Chondrocyte (in vitro differentiated cells): ENCODE results near the gene CRYBA1. TPM values are rescaled to one million over a fixed set of nuclear protein-coding genes. Genes with fewer than 3 reads are reported as not detected.

Experiments
- DNase-seq: peaks from one replicate; pipeline ENCODE4 v3.0.0; 2021; ENCODE audit warnings: mixed read lengths, low spot score
- H3K27ac Mint-ChIP-seq: one replicate; pipeline ENCODE4 v1.8.0; 2021; ENCODE audit warnings: mild to moderate bottlenecking, moderate library complexity, mixed read lengths; ENCODE audit not compliant: unreplicated experiment
- H3K27me3 Mint-ChIP-seq: 2 replicates; pipeline ENCODE4 v1.8.0; 2021; ENCODE audit warnings: low read depth, mixed read lengths
- H3K36me3 Mint-ChIP-seq: 2 replicates; pipeline ENCODE4 v1.8.0; 2021; ENCODE audit warnings: low read depth, mixed read lengths
- H3K4me1 Mint-ChIP-seq: 2 replicates; pipeline ENCODE4 v1.8.0; 2021; ENCODE audit warnings: low read depth, mild to moderate bottlenecking, mixed read lengths
- H3K4me3 Mint-ChIP-seq: one replicate; pipeline ENCODE4 v1.8.0; 2021; ENCODE audit warnings: mild to moderate bottlenecking, moderate library complexity, mixed read lengths; ENCODE audit not compliant: unreplicated experiment
- H3K9me3 Mint-ChIP-seq: 2 replicates; pipeline ENCODE4 v1.8.0; 2021; ENCODE audit warnings: low read depth, mixed read lengths
- total RNA-seq: library from RNA; stranded (reverse); gene quantifications from 3 replicates; pipeline ENCODE4 v1.2.1, GENCODE V29; 2021
- TF ChIP-seq, protein P1 (sequence below): fragments of 200-600 bp; sonication (generic); IDR thresholded peaks from 2 replicates; pipeline ENCODE4 v1.5.0; 2021; ENCODE audit warnings: antibody characterized with exemption, mild to moderate bottlenecking, moderate library complexity

The CRYBA1 gene
- total RNA-seq, 1 donor from 2014 or later = not detected

GRCh38 chr17:29295420-29295819, 48.8 kb downstream of the CRYBA1 start:
- Mint-ChIP-seq H3K27ac (no peak overlapping the region), H3K27me3 (no peaks in the 10 kb centered on the region), H3K4me3 (no peak overlapping the region), H3K4me1 (peaks cover 25% of the 10 kb centered on the region), H3K36me3 (peaks cover 2% of the 10 kb centered on the region), H3K9me3 (no peaks in the 10 kb centered on the region)
- TF ChIP-seq, protein P1, sequence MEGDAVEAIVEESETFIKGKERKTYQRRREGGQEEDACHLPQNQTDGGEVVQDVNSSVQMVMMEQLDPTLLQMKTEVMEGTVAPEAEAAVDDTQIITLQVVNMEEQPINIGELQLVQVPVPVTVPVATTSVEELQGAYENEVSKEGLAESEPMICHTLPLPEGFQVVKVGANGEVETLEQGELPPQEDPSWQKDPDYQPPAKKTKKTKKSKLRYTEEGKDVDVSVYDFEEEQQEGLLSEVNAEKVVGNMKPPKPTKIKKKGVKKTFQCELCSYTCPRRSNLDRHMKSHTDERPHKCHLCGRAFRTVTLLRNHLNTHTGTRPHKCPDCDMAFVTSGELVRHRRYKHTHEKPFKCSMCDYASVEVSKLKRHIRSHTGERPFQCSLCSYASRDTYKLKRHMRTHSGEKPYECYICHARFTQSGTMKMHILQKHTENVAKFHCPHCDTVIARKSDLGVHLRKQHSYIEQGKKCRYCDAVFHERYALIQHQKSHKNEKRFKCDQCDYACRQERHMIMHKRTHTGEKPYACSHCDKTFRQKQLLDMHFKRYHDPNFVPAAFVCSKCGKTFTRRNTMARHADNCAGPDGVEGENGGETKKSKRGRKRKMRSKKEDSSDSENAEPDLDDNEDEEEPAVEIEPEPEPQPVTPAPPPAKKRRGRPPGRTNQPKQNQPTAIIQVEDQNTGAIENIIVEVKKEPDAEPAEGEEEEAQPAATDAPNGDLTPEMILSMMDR = no peak
- DNase-seq = no peak

- Mint-ChIP-seq H3K27me3 (no peaks in the 10 kb centered on the region), H3K4me1 (peaks cover 8% of the 10 kb centered on the region), H3K36me3 (no peaks in the 10 kb centered on the region), H3K4me3 (no peak overlapping the region), H3K27ac (no peak overlapping the region), H3K9me3 (no peaks in the 10 kb centered on the region)
- DNase-seq = no peak
- TF ChIP-seq, protein P1 = no peak
These were observed 52.4 kb downstream of the CRYBA1 start for GRCh38 chr17:29299031-29299430.

DNA sequence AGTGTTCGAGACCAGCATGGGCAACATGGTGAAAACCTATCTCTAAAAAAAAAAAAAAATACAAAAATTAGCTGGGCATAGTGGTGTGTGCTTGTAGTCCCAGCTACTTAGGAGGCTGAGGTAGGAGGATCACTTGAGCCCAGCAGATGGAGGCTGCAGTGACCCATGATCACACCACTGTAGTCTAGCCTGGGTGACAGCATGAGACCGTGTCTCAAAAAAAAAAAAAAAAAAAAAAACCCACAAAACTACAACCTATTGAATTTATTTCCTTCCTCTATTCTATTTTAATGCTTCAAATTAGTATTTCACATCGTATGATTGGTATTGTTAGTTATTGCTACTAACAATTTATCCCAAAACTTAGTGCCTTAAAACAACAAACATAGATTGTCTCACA, 56.7 kb downstream of the CRYBA1 start:
- Mint-ChIP-seq H3K36me3 (no peaks in the 10 kb centered on the region), H3K27me3 (peaks cover 2% of the 10 kb centered on the region), H3K27ac (no peak overlapping the region), H3K4me3 (no peak overlapping the region), H3K9me3 (no peaks in the 10 kb centered on the region), H3K4me1 (no peaks in the 10 kb centered on the region)
- no peak for DNase-seq
- TF ChIP-seq, protein P1 = no peak

Other genes with a start within 250 kb of the CRYBA1 start
- gene SEZ6, start 240.8 kb upstream of the CRYBA1 start, total RNA-seq = 0.35 to 0.46 TPM in 2 of 3 replicates, not detected in the other
- gene PIPOX, start 203.7 kb upstream of the CRYBA1 start, total RNA-seq = 1.5 to 2.3 TPM (median 2.2 TPM) in 3 replicates
- gene MYO18A, start 66.5 kb upstream of the CRYBA1 start, total RNA-seq = 24.4 to 30.0 TPM (median 26.1 TPM) in 3 replicates
- 50.3 to 60.1 TPM (median 53.7 TPM) in 3 replicates for gene NUFIP2, start 47.3 kb downstream of the CRYBA1 start, total RNA-seq
- 77.7 to 87.1 TPM (median 85.7 TPM) in 3 replicates for gene TAOK1, start 143.5 kb downstream of the CRYBA1 start, total RNA-seq